SK-N-SH (cell line): ENCODE results near the gene OR4M1.
"Not testable (repeated sequence)": the region's sequence is repeated elsewhere in the genome, so short reads cannot be mapped to it uniquely, and the experiment has no call there.

ENCODE experiments used
- CHD2 ChIP-seq: fragments of 150-350 bp; IDR thresholded peaks from 2 replicates; pipeline ENCODE4 v1.6.1; 2018; ENCODE audit warnings: low read length; ENCODE audit not compliant: partially characterized antibody
- EP300 ChIP-seq, 2 experiments: IDR thresholded peaks; 2 replicates each; pipeline versions ENCODE4 v1.4.0 to v1.6.1; 2012; ENCODE audit warnings: borderline replicate concordance in 1 of 2, low read depth in 1 of 2, low read length in 1 of 2
- GATA2 ChIP-seq: sonication (generic); formaldehyde crosslinking; IDR thresholded peaks from 2 replicates; pipeline ENCODE4 v1.5.0; 2020; ENCODE audit warnings: mild to moderate bottlenecking, missing genetic modification reagents
- POLR2AphosphoS5 ChIP-seq: IDR thresholded peaks from 2 replicates; pipeline ENCODE4 v1.6.1; 2012; ENCODE audit warnings: low read depth, low read length
- RFX5 ChIP-seq: IDR thresholded peaks from 2 replicates; pipeline ENCODE4 v1.6.1; 2012; ENCODE audit warnings: mild to moderate bottlenecking, improper control_type of control experiment, low read length
- TF ChIP-seq, protein P1 (sequence below): fragments of 150-350 bp; IDR thresholded peaks from 2 replicates; pipeline ENCODE4 v1.6.1; 2017; ENCODE audit warnings: antibody characterized with exemption, low read length, low read depth, borderline replicate concordance
- TF ChIP-seq, protein P2 (sequence below): fragments of 200-600 bp; sonication (generic); IDR thresholded peaks from 2 replicates; pipeline ENCODE4 v1.6.1; 2017; ENCODE audit warnings: antibody characterized with exemption, mild to moderate bottlenecking, moderate library complexity
- TF ChIP-seq, protein P3 (sequence below): IDR thresholded peaks from 2 replicates; pipeline ENCODE4 v1.4.0; 2012; ENCODE audit warnings: low read depth, borderline replicate concordance
- TF ChIP-seq, protein P4 (sequence below): IDR thresholded peaks from 2 replicates; pipeline ENCODE4 v1.4.0; 2012; ENCODE audit warnings: low read depth
- TF ChIP-seq, protein P5 (sequence below): IDR thresholded peaks from 2 replicates; pipeline ENCODE4 v1.6.1; 2012; ENCODE audit warnings: mild to moderate bottlenecking, low read depth, low read length, moderate library complexity

DNA sequence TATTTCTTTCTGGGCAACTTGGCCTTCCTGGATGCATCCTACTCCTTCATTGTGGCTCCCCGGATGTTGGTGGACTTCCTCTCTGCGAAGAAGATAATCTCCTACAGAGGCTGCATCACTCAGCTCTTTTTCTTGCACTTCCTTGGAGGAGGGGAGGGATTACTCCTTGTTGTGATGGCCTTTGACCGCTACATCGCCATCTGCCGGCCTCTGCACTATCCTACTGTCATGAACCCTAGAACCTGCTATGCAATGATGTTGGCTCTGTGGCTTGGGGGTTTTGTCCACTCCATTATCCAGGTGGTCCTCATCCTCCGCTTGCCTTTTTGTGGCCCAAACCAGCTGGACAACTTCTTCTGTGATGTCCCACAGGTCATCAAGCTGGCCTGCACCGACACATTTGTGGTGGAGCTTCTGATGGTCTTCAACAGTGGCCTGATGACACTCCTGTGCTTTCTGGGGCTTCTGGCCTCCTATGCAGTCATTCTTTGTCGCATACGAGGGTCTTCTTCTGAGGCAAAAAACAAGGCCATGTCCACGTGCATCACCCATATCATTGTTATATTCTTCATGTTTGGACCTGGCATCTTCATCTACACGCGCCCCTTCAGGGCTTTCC, 54.4 kb downstream of the OR4M1 start:
- TF ChIP-seq, protein P1, sequence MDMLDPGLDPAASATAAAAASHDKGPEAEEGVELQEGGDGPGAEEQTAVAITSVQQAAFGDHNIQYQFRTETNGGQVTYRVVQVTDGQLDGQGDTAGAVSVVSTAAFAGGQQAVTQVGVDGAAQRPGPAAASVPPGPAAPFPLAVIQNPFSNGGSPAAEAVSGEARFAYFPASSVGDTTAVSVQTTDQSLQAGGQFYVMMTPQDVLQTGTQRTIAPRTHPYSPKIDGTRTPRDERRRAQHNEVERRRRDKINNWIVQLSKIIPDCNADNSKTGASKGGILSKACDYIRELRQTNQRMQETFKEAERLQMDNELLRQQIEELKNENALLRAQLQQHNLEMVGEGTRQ = not testable (repeated sequence)
- not testable (repeated sequence) for TF ChIP-seq CHD2; GATA2; POLR2AphosphoS5; RFX5; EP300 (IDR thresholded peaks at IDR 0.05; ENCODE audit: borderline replicate concordance in 1 of 2, low read depth in 1 of 2, low read length in 1 of 2)
- TF ChIP-seq, protein P2, sequence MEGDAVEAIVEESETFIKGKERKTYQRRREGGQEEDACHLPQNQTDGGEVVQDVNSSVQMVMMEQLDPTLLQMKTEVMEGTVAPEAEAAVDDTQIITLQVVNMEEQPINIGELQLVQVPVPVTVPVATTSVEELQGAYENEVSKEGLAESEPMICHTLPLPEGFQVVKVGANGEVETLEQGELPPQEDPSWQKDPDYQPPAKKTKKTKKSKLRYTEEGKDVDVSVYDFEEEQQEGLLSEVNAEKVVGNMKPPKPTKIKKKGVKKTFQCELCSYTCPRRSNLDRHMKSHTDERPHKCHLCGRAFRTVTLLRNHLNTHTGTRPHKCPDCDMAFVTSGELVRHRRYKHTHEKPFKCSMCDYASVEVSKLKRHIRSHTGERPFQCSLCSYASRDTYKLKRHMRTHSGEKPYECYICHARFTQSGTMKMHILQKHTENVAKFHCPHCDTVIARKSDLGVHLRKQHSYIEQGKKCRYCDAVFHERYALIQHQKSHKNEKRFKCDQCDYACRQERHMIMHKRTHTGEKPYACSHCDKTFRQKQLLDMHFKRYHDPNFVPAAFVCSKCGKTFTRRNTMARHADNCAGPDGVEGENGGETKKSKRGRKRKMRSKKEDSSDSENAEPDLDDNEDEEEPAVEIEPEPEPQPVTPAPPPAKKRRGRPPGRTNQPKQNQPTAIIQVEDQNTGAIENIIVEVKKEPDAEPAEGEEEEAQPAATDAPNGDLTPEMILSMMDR = not testable (repeated sequence)
- TF ChIP-seq, protein P3, sequence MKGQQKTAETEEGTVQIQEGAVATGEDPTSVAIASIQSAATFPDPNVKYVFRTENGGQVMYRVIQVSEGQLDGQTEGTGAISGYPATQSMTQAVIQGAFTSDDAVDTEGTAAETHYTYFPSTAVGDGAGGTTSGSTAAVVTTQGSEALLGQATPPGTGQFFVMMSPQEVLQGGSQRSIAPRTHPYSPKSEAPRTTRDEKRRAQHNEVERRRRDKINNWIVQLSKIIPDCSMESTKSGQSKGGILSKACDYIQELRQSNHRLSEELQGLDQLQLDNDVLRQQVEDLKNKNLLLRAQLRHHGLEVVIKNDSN = not testable (repeated sequence)
- TF ChIP-seq, protein P4, sequence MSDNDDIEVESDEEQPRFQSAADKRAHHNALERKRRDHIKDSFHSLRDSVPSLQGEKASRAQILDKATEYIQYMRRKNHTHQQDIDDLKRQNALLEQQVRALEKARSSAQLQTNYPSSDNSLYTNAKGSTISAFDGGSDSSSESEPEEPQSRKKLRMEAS = not testable (repeated sequence)
- TF ChIP-seq, protein P5, sequence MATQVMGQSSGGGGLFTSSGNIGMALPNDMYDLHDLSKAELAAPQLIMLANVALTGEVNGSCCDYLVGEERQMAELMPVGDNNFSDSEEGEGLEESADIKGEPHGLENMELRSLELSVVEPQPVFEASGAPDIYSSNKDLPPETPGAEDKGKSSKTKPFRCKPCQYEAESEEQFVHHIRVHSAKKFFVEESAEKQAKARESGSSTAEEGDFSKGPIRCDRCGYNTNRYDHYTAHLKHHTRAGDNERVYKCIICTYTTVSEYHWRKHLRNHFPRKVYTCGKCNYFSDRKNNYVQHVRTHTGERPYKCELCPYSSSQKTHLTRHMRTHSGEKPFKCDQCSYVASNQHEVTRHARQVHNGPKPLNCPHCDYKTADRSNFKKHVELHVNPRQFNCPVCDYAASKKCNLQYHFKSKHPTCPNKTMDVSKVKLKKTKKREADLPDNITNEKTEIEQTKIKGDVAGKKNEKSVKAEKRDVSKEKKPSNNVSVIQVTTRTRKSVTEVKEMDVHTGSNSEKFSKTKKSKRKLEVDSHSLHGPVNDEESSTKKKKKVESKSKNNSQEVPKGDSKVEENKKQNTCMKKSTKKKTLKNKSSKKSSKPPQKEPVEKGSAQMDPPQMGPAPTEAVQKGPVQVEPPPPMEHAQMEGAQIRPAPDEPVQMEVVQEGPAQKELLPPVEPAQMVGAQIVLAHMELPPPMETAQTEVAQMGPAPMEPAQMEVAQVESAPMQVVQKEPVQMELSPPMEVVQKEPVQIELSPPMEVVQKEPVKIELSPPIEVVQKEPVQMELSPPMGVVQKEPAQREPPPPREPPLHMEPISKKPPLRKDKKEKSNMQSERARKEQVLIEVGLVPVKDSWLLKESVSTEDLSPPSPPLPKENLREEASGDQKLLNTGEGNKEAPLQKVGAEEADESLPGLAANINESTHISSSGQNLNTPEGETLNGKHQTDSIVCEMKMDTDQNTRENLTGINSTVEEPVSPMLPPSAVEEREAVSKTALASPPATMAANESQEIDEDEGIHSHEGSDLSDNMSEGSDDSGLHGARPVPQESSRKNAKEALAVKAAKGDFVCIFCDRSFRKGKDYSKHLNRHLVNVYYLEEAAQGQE = not testable (repeated sequence)
